ENCODE data around the gene NAGS. TPM values are rescaled to one million over a fixed set of nuclear protein-coding genes. Genes with fewer than 3 reads are reported as not detected.
A peak's percentile ranks its signal among the peaks of the same experiment; 100 is the strongest.
"Not testable (repeated sequence)": the region's sequence is repeated elsewhere in the genome, so short reads cannot be mapped to it uniquely, and the experiment has no call there.

NAGS gene
- total RNA-seq, 1 donor from 2014 or later = 0.93 TPM

DNA sequence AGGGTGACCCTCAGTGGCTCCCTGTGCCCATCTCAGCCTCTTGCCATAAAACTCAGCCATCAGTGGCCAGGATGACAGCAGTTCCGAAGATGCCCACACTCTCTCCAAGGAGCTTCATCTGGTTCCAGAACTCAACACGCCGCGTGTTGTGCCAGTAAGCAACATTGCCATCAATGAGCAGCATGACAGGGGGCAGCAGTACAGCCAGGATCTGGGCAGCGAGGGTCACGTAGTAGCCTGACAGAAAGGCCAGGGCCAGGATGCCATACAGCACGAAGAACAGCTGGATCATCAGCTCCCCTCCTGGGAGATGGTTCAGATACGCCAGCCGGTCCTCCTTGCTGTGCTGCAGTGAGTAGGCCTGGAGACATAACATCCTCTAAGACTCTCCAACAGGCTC, 7.5 kb downstream of the NAGS start:
- DNase-seq (ENCODE audit: low read depth, low spot score) = no peak
- Mint-ChIP-seq H3K4me1 (peaks cover 30% of the 10 kb centered on the region), H3K36me3 (ENCODE audit: low read depth) (peaks cover 2% of the 10 kb centered on the region), H3K9me3 (no peaks in the 10 kb centered on the region), H3K27me3 (ENCODE audit: low read depth) (peaks cover 13% of the 10 kb centered on the region), H3K27ac (ENCODE audit: unreplicated experiment) (no peak overlapping the region), H3K4me3 (peak overlapping the region; percentile 77)
- TF ChIP-seq, protein P1, sequence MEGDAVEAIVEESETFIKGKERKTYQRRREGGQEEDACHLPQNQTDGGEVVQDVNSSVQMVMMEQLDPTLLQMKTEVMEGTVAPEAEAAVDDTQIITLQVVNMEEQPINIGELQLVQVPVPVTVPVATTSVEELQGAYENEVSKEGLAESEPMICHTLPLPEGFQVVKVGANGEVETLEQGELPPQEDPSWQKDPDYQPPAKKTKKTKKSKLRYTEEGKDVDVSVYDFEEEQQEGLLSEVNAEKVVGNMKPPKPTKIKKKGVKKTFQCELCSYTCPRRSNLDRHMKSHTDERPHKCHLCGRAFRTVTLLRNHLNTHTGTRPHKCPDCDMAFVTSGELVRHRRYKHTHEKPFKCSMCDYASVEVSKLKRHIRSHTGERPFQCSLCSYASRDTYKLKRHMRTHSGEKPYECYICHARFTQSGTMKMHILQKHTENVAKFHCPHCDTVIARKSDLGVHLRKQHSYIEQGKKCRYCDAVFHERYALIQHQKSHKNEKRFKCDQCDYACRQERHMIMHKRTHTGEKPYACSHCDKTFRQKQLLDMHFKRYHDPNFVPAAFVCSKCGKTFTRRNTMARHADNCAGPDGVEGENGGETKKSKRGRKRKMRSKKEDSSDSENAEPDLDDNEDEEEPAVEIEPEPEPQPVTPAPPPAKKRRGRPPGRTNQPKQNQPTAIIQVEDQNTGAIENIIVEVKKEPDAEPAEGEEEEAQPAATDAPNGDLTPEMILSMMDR (conservative IDR thresholded peaks at IDR 0.05) = no peak

DNA sequence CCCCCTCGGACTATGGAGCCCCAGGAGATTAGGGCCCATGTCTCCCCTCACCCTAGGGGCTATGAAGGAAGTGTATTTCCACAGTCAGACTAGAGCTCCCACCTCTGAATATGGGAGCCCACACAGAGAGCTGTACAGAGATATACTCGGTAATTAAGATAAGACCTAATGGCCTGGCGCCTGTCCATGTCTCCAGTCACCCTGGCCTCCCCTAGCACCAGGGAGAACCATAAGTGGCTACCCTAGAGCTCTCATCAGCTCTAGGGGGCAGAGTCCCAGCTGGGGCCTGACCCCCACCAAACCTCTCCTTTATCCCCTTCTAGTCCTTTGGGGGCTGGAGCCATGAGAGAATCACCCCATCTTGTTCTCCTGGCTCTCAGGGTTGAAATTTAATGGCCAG, 8.0 kb downstream of the NAGS start:
- H3K27ac Mint-ChIP-seq (ENCODE audit: unreplicated experiment) = no peak overlapping the region
- DNase-seq (ENCODE audit: low read depth, low spot score) = no peak
- TF ChIP-seq, protein P1 (conservative IDR thresholded peaks at IDR 0.05) = no peak
- H3K4me1 Mint-ChIP-seq = peaks cover 30% of the 10 kb centered on the region
- H3K4me3 Mint-ChIP-seq = peak overlapping the region; percentile 99
- H3K9me3 Mint-ChIP-seq = no peaks in the 10 kb centered on the region
- H3K27me3 Mint-ChIP-seq (ENCODE audit: low read depth) = peaks cover 9% of the 10 kb centered on the region
- H3K36me3 Mint-ChIP-seq (ENCODE audit: low read depth) = peaks cover 2% of the 10 kb centered on the region

DNA sequence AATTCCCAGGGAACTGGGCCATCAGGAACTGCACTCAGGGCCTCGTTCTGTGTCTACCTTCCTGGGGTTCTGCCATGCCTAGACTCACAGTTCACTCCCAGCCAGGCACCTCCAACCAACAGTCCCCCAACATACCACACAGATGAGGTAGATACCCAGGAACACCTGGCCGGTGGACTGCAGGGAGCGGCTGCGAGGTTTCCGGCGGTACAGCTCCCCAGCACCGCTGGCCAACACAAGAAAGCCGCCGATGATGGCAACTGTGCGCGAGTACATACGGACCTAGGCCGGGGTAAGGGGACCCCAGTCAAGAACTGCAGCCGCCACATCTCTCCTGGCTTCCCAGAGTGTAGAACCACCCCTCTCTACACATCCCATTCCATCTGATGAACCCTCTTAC, 8.5 kb downstream of the NAGS start:
- Mint-ChIP-seq H3K9me3 (no peaks in the 10 kb centered on the region), H3K4me1 (peaks cover 26% of the 10 kb centered on the region), H3K27ac (ENCODE audit: unreplicated experiment) (no peak overlapping the region), H3K27me3 (ENCODE audit: low read depth) (peaks cover 5% of the 10 kb centered on the region), H3K36me3 (ENCODE audit: low read depth) (peaks cover 2% of the 10 kb centered on the region), H3K4me3 (peak overlapping the region; percentile 99)
- DNase-seq (ENCODE audit: low read depth, low spot score) = no peak
- TF ChIP-seq, protein P1 (conservative IDR thresholded peaks at IDR 0.05) = no peak

DNA sequence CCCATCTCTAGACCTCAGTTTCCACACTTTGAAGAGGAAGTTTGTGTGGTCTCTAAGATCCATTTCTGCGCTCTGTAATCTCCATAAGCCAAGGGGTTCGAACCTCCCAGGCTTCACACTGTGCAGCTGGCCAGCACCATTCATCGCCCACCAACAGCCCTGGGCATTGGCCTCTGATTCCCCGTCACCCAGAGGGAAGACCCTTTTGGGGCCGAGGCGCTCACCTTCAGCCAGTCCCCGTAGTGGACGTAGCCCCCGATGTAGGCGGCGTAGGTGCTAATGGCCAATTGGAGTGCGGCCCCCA, 9.7 kb downstream of the NAGS start:
- Mint-ChIP-seq H3K4me1 (peaks cover 20% of the 10 kb centered on the region), H3K27ac (ENCODE audit: unreplicated experiment) (peak overlapping the region; percentile 99), H3K36me3 (ENCODE audit: low read depth) (peaks cover 2% of the 10 kb centered on the region), H3K9me3 (no peaks in the 10 kb centered on the region), H3K27me3 (ENCODE audit: low read depth) (no peaks in the 10 kb centered on the region), H3K4me3 (peak overlapping the region; percentile 99)
- DNase-seq (ENCODE audit: low read depth, low spot score) = no peak
- TF ChIP-seq, protein P1 (conservative IDR thresholded peaks at IDR 0.05) = no peak

DNA sequence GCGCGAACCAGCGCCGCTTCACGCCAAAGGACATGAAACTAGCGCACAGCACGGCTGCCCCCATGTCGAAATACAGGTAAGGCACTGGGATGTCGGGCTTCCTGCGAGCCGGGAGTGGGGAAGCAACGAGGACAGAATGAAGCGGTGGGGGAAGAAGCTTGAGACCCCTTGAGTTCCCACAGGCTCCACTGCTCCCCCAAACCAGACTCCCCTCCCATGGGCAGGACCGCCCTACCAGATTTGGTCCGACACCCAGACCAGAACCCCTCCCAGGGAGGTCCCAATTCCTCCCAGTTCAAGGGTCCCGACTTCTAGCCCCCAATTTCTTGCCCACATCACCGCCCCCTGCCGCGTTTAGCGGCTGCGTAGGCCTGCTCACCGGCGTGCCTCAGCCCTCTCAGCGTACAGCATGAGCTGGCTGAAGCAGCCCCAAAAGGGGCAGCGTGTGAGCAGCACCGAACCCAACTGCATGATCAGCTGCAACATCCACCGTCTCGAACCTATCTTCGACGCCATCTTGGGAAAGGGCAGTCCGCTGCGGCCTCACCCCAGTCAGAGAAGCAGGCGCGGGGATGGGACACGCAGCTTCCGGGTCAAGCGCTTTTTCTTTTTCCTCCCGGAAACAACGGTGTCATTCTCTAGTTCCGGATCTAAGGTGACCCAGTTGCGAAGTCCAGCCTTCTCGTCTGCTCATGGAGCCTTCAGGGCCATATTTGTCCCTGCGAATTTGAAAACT, 10.2 kb downstream of the NAGS start, which contains the start of gene TMEM101:
Gene TMEM101 (minus strand): TSS at position 527 of the 736 bp plus-strand sequence. CDS start 11 bp downstream, at position 516.
- Mint-ChIP-seq H3K36me3 (ENCODE audit: low read depth) (peaks cover 2% of the 10 kb centered on the region), H3K27ac (ENCODE audit: unreplicated experiment) (peak within 1 kb of the TSS; percentile 99), H3K27me3 (ENCODE audit: low read depth) (no peaks in the 10 kb centered on the region), H3K9me3 (no peaks in the 10 kb centered on the region), H3K4me1 (peaks cover 20% of the 10 kb centered on the region), H3K4me3 (peak within 1 kb of the TSS; percentile 99)
- TF ChIP-seq, protein P1 (conservative IDR thresholded peaks at IDR 0.05) = no peak
- peak; percentile 76 for DNase-seq (ENCODE audit: low read depth, low spot score)

DNA sequence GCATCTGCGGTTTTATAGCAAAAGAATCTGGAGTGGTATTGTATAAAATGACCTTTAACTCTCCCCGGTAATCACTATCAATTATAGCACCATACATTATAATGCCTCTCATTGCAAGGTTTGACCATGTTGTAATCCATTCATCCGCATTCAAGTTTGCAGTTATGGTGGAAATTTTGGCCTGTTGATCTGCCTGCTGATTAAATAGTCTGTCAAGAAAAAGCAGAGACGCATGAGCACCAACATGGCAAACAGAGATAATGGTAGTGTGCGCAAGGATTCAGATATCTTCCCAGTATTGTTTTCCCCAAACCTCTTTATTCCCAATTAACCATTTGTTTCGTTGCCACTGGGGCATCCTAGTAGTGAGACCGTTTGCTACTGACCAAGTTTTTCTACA, 16.8 kb downstream of the NAGS start:
- not testable (repeated sequence) for H3K4me1 Mint-ChIP-seq; H3K9me3 Mint-ChIP-seq; H3K36me3 Mint-ChIP-seq (ENCODE audit: low read depth); H3K4me3 Mint-ChIP-seq; H3K27me3 Mint-ChIP-seq (ENCODE audit: low read depth); DNase-seq (ENCODE audit: low read depth, low spot score); H3K27ac Mint-ChIP-seq (ENCODE audit: unreplicated experiment)

Data from neural crest cell (in vitro differentiated cells).